Esophagus muscularis mucosa (tissue), 3 donors: ENCODE data around the gene PMEL.

ENCODE experiments used
- POLR2AphosphoS5 ChIP-seq, 2 donors: sonication (generic); formaldehyde crosslinking; IDR thresholded peaks; one replicate each; pipeline ENCODE4 v1.6.1; 2017; ENCODE audit warnings: antibody characterized with exemption in 2 of 2
- TF ChIP-seq, protein P1 (sequence below), 3 experiments: fragments of 200-600 bp in 2 of 3; fragments of 450-650 bp in 1 of 3; sonication (generic) in 2 of 3; IDR thresholded peaks; one replicate each; pipeline ENCODE4 v1.5.1; 2017 to 2019; ENCODE audit warnings: antibody characterized with exemption in 3 of 3, mild to moderate bottlenecking in 2 of 3, moderate library complexity in 1 of 3

DNA sequence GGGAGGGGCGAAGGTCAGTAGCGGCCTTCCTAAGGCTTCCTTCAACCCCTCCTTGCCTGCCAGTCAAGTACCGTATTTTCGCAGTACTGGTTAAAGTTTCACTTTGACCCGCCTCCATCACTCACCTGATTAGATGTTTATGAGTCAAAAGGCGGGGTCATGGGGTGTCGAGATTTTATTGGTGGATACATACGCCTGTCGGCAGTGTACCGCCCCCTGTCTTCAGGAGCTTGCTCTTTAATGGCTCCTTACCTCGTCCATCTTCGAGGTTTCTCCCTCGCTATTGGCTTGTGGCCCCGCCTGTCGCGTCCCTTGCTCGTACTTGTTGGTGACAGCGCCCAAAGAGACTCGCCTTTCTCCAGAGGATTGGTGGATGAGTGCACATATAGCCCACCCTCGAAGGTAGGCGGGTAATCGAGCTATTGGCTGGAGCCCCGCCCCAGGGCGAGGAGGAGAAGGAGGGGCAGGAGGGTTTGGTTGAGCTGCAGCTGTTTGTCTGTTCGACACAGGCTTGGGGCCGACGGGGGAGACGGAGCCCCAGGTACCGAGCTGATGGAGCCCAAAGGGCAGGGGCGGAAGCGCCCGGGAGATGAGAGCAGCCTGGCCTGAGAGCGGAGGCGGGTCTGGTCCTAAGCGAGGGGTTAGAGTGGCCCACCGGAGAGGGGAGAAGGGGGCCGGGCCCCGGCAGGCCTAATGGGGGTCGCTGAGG, 7.9 kb upstream of the PMEL start, which contains the start of gene RAB5B:
- TF ChIP-seq, protein P1, sequence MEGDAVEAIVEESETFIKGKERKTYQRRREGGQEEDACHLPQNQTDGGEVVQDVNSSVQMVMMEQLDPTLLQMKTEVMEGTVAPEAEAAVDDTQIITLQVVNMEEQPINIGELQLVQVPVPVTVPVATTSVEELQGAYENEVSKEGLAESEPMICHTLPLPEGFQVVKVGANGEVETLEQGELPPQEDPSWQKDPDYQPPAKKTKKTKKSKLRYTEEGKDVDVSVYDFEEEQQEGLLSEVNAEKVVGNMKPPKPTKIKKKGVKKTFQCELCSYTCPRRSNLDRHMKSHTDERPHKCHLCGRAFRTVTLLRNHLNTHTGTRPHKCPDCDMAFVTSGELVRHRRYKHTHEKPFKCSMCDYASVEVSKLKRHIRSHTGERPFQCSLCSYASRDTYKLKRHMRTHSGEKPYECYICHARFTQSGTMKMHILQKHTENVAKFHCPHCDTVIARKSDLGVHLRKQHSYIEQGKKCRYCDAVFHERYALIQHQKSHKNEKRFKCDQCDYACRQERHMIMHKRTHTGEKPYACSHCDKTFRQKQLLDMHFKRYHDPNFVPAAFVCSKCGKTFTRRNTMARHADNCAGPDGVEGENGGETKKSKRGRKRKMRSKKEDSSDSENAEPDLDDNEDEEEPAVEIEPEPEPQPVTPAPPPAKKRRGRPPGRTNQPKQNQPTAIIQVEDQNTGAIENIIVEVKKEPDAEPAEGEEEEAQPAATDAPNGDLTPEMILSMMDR (IDR thresholded peaks at IDR 0.05) = peak in 1 of 3 experiments; percentile 22
- TF ChIP-seq POLR2AphosphoS5 (IDR thresholded peaks at IDR 0.05) = peak; percentile 96 to 98
